Measurements from ENCODE around the gene GLB1L2. TPM values are rescaled to one million over a fixed set of nuclear protein-coding genes. Genes with fewer than 3 reads are reported as not detected.

Gene GLB1L2
- total RNA-seq: 0.15 TPM in 1 of 2 replicates, not detected in the other

GRCh38 chr11:134331354-134332188 is at the start of gene GLB1L2:
GLB1L2 (plus strand) TSS chr11:134331988; CDS start chr11:134332062, 74 bp downstream.

GRCh38 chr11:134412203-134413042 is 80.6 kb downstream of the GLB1L2 start, which contains the start of gene B3GAT1:
B3GAT1 (minus strand) TSS chr11:134412242; CDS start chr11:134387659, 24,583 bp downstream.

Other genes with a start within 250 kb of the GLB1L2 start
- gene NCAPD3, start 108.0 kb upstream of the GLB1L2 start, total RNA-seq: 7.3 and 17.5 TPM in 2 replicates
- 43.8 and 61.5 TPM in 2 replicates for gene VPS26B, start 107.3 kb upstream of the GLB1L2 start, total RNA-seq
- 78.4 and 93.1 TPM in 2 replicates for gene THYN1, start 78.6 kb upstream of the GLB1L2 start, total RNA-seq
- gene ACAD8, start 78.4 kb upstream of the GLB1L2 start, total RNA-seq: 22.0 TPM in 2 replicates
- gene GLB1L3, start 55.6 kb upstream of the GLB1L2 start, total RNA-seq: not detected in 2 replicates
- not detected in 2 replicates for gene B3GAT1, start 80.3 kb downstream of the GLB1L2 start, total RNA-seq

Measured in smooth muscle cell of trachea (primary cell).